Body of pancreas (tissue), 4 donors: ENCODE measurements around the gene GABRB2.

Experiments
- CTCF ChIP-seq, 7 experiments: fragments of 450-650 bp in 4 of 7; fragments of 200-600 bp in 3 of 7; sonication (generic) in 3 of 7; IDR thresholded peaks; one replicate each; pipeline ENCODE4 v1.5.1; 2016 to 2019; ENCODE audit warnings: antibody characterized with exemption in 7 of 7
- POLR2A ChIP-seq, 3 donors: fragments of 450-650 bp; IDR thresholded peaks; one replicate each; pipeline ENCODE4 v1.6.1; 2016; ENCODE audit warnings: antibody characterized with exemption in 3 of 3, mild to moderate bottlenecking in 2 of 3

- TF ChIP-seq CTCF (IDR thresholded peaks at IDR 0.05) (no peak), POLR2A (IDR thresholded peaks at IDR 0.05) (no peak)
Observed at GRCh38 chr5:161414037-161414436, 132.5 kb downstream of the GABRB2 start.
